ENCODE measurements around the gene LRFN2. TPM values are rescaled to one million over a fixed set of nuclear protein-coding genes. Genes with fewer than 3 reads are reported as not detected.

The LRFN2 gene
- polyA plus RNA-seq, 1 donor from 2014 or later: 14.8 TPM

- no peaks in the 10 kb centered on the region for H3K79me2 ChIP-seq (replicated peaks; ENCODE audit: insufficient read depth, low read length)
- H3K36me3 ChIP-seq (ENCODE audit: insufficient read depth, low read length): no peaks in the 10 kb centered on the region
- no peak overlapping the region for H3K4me2 ChIP-seq (ENCODE audit: low read length)
- TF ChIP-seq EZH2 (IDR thresholded peaks at IDR 0.05; ENCODE audit: borderline replicate concordance, insufficient read depth, low read length, poor library complexity, severe bottlenecking) (no peak), TAF1 (IDR thresholded peaks at IDR 0.05; ENCODE audit: low read depth) (no peak), CTCF (IDR thresholded peaks at IDR 0.05; ENCODE audit: poor library complexity, severe bottlenecking) (no peak), REST (IDR thresholded peaks at IDR 0.05; ENCODE audit: borderline replicate concordance) (no peak), POLR2AphosphoS5 (IDR thresholded peaks at IDR 0.05) (no peak), EP300 (conservative IDR thresholded peaks at IDR 0.05; ENCODE audit: poor library complexity, severe bottlenecking) (no peak), SMC3 (conservative IDR thresholded peaks at IDR 0.05; ENCODE audit: poor library complexity) (no peak), MXI1 (conservative IDR thresholded peaks at IDR 0.05; ENCODE audit: poor library complexity, severe bottlenecking) (no peak), RAD21 (conservative IDR thresholded peaks at IDR 0.05) (no peak)
- no peaks in the 10 kb centered on the region for H3F3A ChIP-seq (ENCODE audit: insufficient read depth, low read length, poor library complexity, severe bottlenecking)
- H3K9me3 ChIP-seq (ENCODE audit: low read length): no peaks in the 10 kb centered on the region
- no peak overlapping the region for H3K9ac ChIP-seq (ENCODE audit: low read length)
- H4K20me1 ChIP-seq (ENCODE audit: insufficient read depth): no peaks in the 10 kb centered on the region
- H3K27ac ChIP-seq (ENCODE audit: low read length): no peak overlapping the region
- H2AFZ ChIP-seq (ENCODE audit: low read depth, low read length): no peak overlapping the region
- no peaks in the 10 kb centered on the region for H3K27me3 ChIP-seq (ENCODE audit: insufficient read depth, low read depth, low read length)
- no peak overlapping the region for H3K4me3 ChIP-seq (ENCODE audit: low read length)
- H3K9me2 ChIP-seq (ENCODE audit: insufficient read depth, low read length): no peaks in the 10 kb centered on the region
Observed at GRCh38 chr6:40400738-40401137, 186.4 kb downstream of the LRFN2 start.

GRCh38 chr6:40399888-40400457 is 187.2 kb downstream of the LRFN2 start:
- no peak overlapping the region for H3K27ac ChIP-seq (ENCODE audit: low read length)
- no peaks in the 10 kb centered on the region for H4K20me1 ChIP-seq (ENCODE audit: insufficient read depth)
- no peak for TF ChIP-seq TAF1 (IDR thresholded peaks at IDR 0.05; ENCODE audit: low read depth)
- no peak for TF ChIP-seq SMC3 (conservative IDR thresholded peaks at IDR 0.05; ENCODE audit: poor library complexity)
- TF ChIP-seq CTCF (IDR thresholded peaks at IDR 0.05; ENCODE audit: poor library complexity, severe bottlenecking): no peak
- no peak for TF ChIP-seq EZH2 (IDR thresholded peaks at IDR 0.05; ENCODE audit: borderline replicate concordance, insufficient read depth, low read length, poor library complexity, severe bottlenecking)
- TF ChIP-seq EP300 (conservative IDR thresholded peaks at IDR 0.05; ENCODE audit: poor library complexity, severe bottlenecking): no peak
- no peak for TF ChIP-seq MXI1 (conservative IDR thresholded peaks at IDR 0.05; ENCODE audit: poor library complexity, severe bottlenecking)
- no peak for TF ChIP-seq RAD21 (conservative IDR thresholded peaks at IDR 0.05)

More at GRCh38 chr6:40399888-40400457, 187.2 kb downstream of the LRFN2 start:
- no peaks in the 10 kb centered on the region for H3K36me3 ChIP-seq (ENCODE audit: insufficient read depth, low read length)
- no peaks in the 10 kb centered on the region for H3K9me2 ChIP-seq (ENCODE audit: insufficient read depth, low read length)
- H3K9me3 ChIP-seq (ENCODE audit: low read length): no peaks in the 10 kb centered on the region
- no peak overlapping the region for H3K9ac ChIP-seq (ENCODE audit: low read length)
- no peaks in the 10 kb centered on the region for H3K27me3 ChIP-seq (ENCODE audit: insufficient read depth, low read depth, low read length)
- H3K79me2 ChIP-seq (replicated peaks; ENCODE audit: insufficient read depth, low read length): no peaks in the 10 kb centered on the region
- H3F3A ChIP-seq (ENCODE audit: insufficient read depth, low read length, poor library complexity, severe bottlenecking): no peaks in the 10 kb centered on the region
- H3K4me2 ChIP-seq (ENCODE audit: low read length): no peak overlapping the region
- H3K4me3 ChIP-seq (ENCODE audit: low read length): no peak overlapping the region
- no peak overlapping the region for H2AFZ ChIP-seq (ENCODE audit: low read depth, low read length)

Measured in neural cell (in vitro differentiated cells).